Measurements from ENCODE around the gene USP33.

- TF ChIP-seq CTCF (IDR thresholded peaks at IDR 0.05) = no peak
- no peak for TF ChIP-seq ZFX (IDR thresholded peaks at IDR 0.05; ENCODE audit: borderline replicate concordance)
These were observed 18.3 kb downstream of the USP33 start for GRCh38 chr1:77741316-77741715.
